Natural killer cell (primary cell): ENCODE results near the gene LHPP. TPM values are rescaled to one million over a fixed set of nuclear protein-coding genes. Genes with fewer than 3 reads are reported as not detected.

Source experiments
- ATAC-seq, 3 donors: fragments of 150-1000 bp in 2 of 3; fragments of 200-7000 bp in 1 of 3; cut with Tn5 transposase; 1 replicate in 1 of 3; 2 replicates in 2 of 3; pipeline ENCODE4 v1.10.0; 2021; ENCODE audit warnings: mild to moderate bottlenecking in 2 of 3, moderate library complexity in 2 of 3
- DNase-seq, 2 donors: peaks; one replicate each; pipeline versions ENCODE4 v3.0.0 to v3.0.0-alpha.2; 2013 to 2021; ENCODE audit warnings: mixed read lengths in 1 of 2
- H3K27ac ChIP-seq: one replicate; pipeline ENCODE4 v1.5.1; 2013; ENCODE audit warnings: mild to moderate bottlenecking, low read length
- H3K27me3 ChIP-seq: one replicate; pipeline ENCODE4 v1.6.1; 2013; ENCODE audit warnings: low read length; ENCODE audit not compliant: control insufficient read depth, insufficient read depth
- H3K36me3 ChIP-seq: one replicate; pipeline ENCODE4 v1.6.1; 2013; ENCODE audit warnings: low read length; ENCODE audit not compliant: control insufficient read depth, insufficient read depth
- H3K4me1 ChIP-seq: one replicate; pipeline ENCODE4 v1.6.1; 2013; ENCODE audit warnings: low read length; ENCODE audit not compliant: control insufficient read depth, insufficient read depth
- H3K4me3 ChIP-seq: one replicate; pipeline ENCODE4 v1.5.1; 2013; ENCODE audit warnings: low read length
- H3K9me3 ChIP-seq: one replicate; pipeline ENCODE4 v1.6.1; 2013; ENCODE audit warnings: low read length; ENCODE audit not compliant: control insufficient read depth, insufficient read depth
- H3K27ac Mint-ChIP-seq, 2 donors: one replicate each; pipeline ENCODE4 v1.8.0; 2022; ENCODE audit warnings: mild to moderate bottlenecking in 2 of 2, mixed read lengths in 2 of 2, moderate library complexity in 1 of 2
- H3K27me3 Mint-ChIP-seq, 2 donors: one replicate each; pipeline ENCODE4 v1.8.0; 2022; ENCODE audit warnings: low read depth in 2 of 2, mixed read lengths in 2 of 2
- H3K36me3 Mint-ChIP-seq: one replicate; pipeline ENCODE4 v1.8.0; 2022; ENCODE audit warnings: mixed read lengths
- H3K4me1 Mint-ChIP-seq, 2 donors: one replicate each; pipeline ENCODE4 v1.8.0; 2022; ENCODE audit warnings: mixed read lengths in 2 of 2
- H3K4me3 Mint-ChIP-seq: one replicate; pipeline ENCODE4 v1.8.0; 2022; ENCODE audit warnings: mild to moderate bottlenecking, moderate library complexity, mixed read lengths
- H3K9me3 Mint-ChIP-seq, 2 donors: one replicate each; pipeline ENCODE4 v1.8.0; 2022; ENCODE audit warnings: mixed read lengths in 2 of 2
- CTCF ChIP-seq: fragments of 200-600 bp; IDR thresholded peaks from one replicate; pipeline ENCODE4 v1.8.0; 2022; ENCODE audit warnings: antibody characterized with exemption
- WGBS: methylation state at CpG from one replicate; pipeline ENCODE4 v1.1.7; 2013; ENCODE audit warnings: missing lambda C conversion rate; ENCODE audit not compliant: insufficient coverage; 5-methylcytosine and 5-hydroxymethylcytosine counted together
- intact Hi-C: fragments of 100-400 bp; cut with micrococcal nuclease; formaldehyde crosslinking; loops from one replicate; pipeline ENCODE4 v1.14.2; 2022
- total RNA-seq, 4 donors: library from RNA; stranded (reverse); fragments of 120-200 nt in 1 of 4; gene quantifications; one replicate each; pipeline versions ENCODE4 v1.2.3 to v1.2.4, GENCODE V29; 2013 to 2022

Gene LHPP
- total RNA-seq, 3 donors from 2014 or later (not counting 1 experiment from before 2014, with no cell fraction given): 12.3 to 19.3 (median 14.8) TPM

GRCh38 chr10:124539935-124540641, 78.5 kb downstream of the LHPP start:
- H3K27ac Mint-ChIP-seq: no peak overlapping the region
- WGBS: 30% methylated on average over 26 of the region's 26 CpGs
- peak; percentile 77 for TF ChIP-seq CTCF
- H3K9me3 ChIP-seq: no peaks in the 10 kb centered on the region
- H3K36me3 Mint-ChIP-seq: no peaks in the 10 kb centered on the region
- peaks cover 32% of the 10 kb centered on the region for H3K4me1 ChIP-seq
- peak overlapping the region; percentile 50 for H3K27ac ChIP-seq
- no peaks in the 10 kb centered on the region for H3K27me3 ChIP-seq
- H3K4me1 Mint-ChIP-seq: peaks cover 1 to 2% of the 10 kb centered on the region in 2 donors
- H3K4me3 Mint-ChIP-seq: no peak overlapping the region
- no peaks in the 10 kb centered on the region for H3K9me3 Mint-ChIP-seq
- ATAC-seq: peak; percentile 75 to 96 (median 93)
- H3K27me3 Mint-ChIP-seq: no peaks in the 10 kb centered on the region
- peak; percentile 69 to 82 for DNase-seq
- intact Hi-C loops: loop anchor here (1.0 kb wide), 1 partner anchor 205 kb away; no protein-coding TSS in a partner anchor
- no peak overlapping the region for H3K4me3 ChIP-seq
- no peaks in the 10 kb centered on the region for H3K36me3 ChIP-seq

GRCh38 chr10:124541076-124541903, 79.7 kb downstream of the LHPP start:
- no peak overlapping the region for H3K27ac Mint-ChIP-seq
- H3K9me3 Mint-ChIP-seq: no peaks in the 10 kb centered on the region
- DNase-seq (no peak), ATAC-seq (no peak)
- Histone ChIP-seq H3K9me3 (no peaks in the 10 kb centered on the region), H3K36me3 (no peaks in the 10 kb centered on the region), H3K27me3 (no peaks in the 10 kb centered on the region), H3K4me3 (no peak overlapping the region), H3K4me1 (peaks cover 32% of the 10 kb centered on the region), H3K27ac (no peak overlapping the region)
- peaks cover 0 to 10% of the 10 kb centered on the region in 2 donors for H3K4me1 Mint-ChIP-seq
- H3K36me3 Mint-ChIP-seq: no peaks in the 10 kb centered on the region
- intact Hi-C loops: no loop called here
- no peak for TF ChIP-seq CTCF
- 94% methylated on average over 23 of the region's 23 CpGs for WGBS
- no peak overlapping the region for H3K4me3 Mint-ChIP-seq
- no peaks in the 10 kb centered on the region for H3K27me3 Mint-ChIP-seq

- Histone ChIP-seq H3K36me3 (no peaks in the 10 kb centered on the region), H3K4me3 (no peak overlapping the region), H3K27ac (no peak overlapping the region), H3K27me3 (no peaks in the 10 kb centered on the region), H3K9me3 (no peaks in the 10 kb centered on the region), H3K4me1 (peaks cover 31% of the 10 kb centered on the region)
- TF ChIP-seq CTCF: no peak
- no peak overlapping the region for H3K4me3 Mint-ChIP-seq
- H3K36me3 Mint-ChIP-seq: no peaks in the 10 kb centered on the region
- H3K9me3 Mint-ChIP-seq: no peaks in the 10 kb centered on the region
- DNase-seq (no peak), ATAC-seq (no peak)
- H3K27ac Mint-ChIP-seq: no peak overlapping the region
- H3K27me3 Mint-ChIP-seq: no peaks in the 10 kb centered on the region
- 95% methylated on average over 3 of the region's 3 CpGs for WGBS
- peaks cover 0 to 10% of the 10 kb centered on the region in 2 donors for H3K4me1 Mint-ChIP-seq
- intact Hi-C loops: no loop called here
These were observed 80.7 kb downstream of the LHPP start for GRCh38 chr10:124542336-124542735.
